Coronary artery (tissue), 2 donors: ENCODE data around the gene TRIM39.

Experiments
- DNase-seq: peaks from one replicate; pipeline ENCODE4 v3.0.0-alpha.2; 2017; ENCODE audit warnings: low spot score
- H3K27ac ChIP-seq, 2 donors: fragments of 200-600 bp; sonication (generic); one replicate each; pipeline ENCODE4 v1.5.1; 2016 to 2019
- H3K4me3 ChIP-seq: fragments of 200-600 bp; sonication (generic); 2 replicates; pipeline ENCODE4 v1.5.1; 2016; ENCODE audit warnings: mild to moderate bottlenecking, moderate library complexity
- TF ChIP-seq, protein P1 (sequence below): fragments of 200-600 bp; sonication (generic); IDR thresholded peaks from one replicate; pipeline ENCODE4 v1.5.1; 2019; ENCODE audit warnings: antibody characterized with exemption

TRIM39 gene

GRCh38 chr6:30319146-30319835, 7.4 kb upstream of the TRIM39 start:
- TF ChIP-seq, protein P1, sequence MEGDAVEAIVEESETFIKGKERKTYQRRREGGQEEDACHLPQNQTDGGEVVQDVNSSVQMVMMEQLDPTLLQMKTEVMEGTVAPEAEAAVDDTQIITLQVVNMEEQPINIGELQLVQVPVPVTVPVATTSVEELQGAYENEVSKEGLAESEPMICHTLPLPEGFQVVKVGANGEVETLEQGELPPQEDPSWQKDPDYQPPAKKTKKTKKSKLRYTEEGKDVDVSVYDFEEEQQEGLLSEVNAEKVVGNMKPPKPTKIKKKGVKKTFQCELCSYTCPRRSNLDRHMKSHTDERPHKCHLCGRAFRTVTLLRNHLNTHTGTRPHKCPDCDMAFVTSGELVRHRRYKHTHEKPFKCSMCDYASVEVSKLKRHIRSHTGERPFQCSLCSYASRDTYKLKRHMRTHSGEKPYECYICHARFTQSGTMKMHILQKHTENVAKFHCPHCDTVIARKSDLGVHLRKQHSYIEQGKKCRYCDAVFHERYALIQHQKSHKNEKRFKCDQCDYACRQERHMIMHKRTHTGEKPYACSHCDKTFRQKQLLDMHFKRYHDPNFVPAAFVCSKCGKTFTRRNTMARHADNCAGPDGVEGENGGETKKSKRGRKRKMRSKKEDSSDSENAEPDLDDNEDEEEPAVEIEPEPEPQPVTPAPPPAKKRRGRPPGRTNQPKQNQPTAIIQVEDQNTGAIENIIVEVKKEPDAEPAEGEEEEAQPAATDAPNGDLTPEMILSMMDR: no peak
- Histone ChIP-seq H3K4me3 (no peak overlapping the region), H3K27ac (no peak overlapping the region)
- no peak for DNase-seq

GRCh38 chr6:30321692-30322388, 4.9 kb upstream of the TRIM39 start:
- DNase-seq: no peak
- TF ChIP-seq, protein P1: no peak
- Histone ChIP-seq H3K27ac (no peak overlapping the region), H3K4me3 (no peak overlapping the region)

- H3K4me3 ChIP-seq: no peak overlapping the region
- no peak for DNase-seq
- TF ChIP-seq, protein P1: no peak
- no peak overlapping the region for H3K27ac ChIP-seq
These were observed 3.9 kb upstream of the TRIM39 start for GRCh38 chr6:30322527-30323501.

GRCh38 chr6:30323806-30324205, 2.9 kb upstream of the TRIM39 start:
- TF ChIP-seq, protein P1: no peak
- Histone ChIP-seq H3K27ac (no peak overlapping the region), H3K4me3 (no peak overlapping the region)
- no peak for DNase-seq

DNA sequence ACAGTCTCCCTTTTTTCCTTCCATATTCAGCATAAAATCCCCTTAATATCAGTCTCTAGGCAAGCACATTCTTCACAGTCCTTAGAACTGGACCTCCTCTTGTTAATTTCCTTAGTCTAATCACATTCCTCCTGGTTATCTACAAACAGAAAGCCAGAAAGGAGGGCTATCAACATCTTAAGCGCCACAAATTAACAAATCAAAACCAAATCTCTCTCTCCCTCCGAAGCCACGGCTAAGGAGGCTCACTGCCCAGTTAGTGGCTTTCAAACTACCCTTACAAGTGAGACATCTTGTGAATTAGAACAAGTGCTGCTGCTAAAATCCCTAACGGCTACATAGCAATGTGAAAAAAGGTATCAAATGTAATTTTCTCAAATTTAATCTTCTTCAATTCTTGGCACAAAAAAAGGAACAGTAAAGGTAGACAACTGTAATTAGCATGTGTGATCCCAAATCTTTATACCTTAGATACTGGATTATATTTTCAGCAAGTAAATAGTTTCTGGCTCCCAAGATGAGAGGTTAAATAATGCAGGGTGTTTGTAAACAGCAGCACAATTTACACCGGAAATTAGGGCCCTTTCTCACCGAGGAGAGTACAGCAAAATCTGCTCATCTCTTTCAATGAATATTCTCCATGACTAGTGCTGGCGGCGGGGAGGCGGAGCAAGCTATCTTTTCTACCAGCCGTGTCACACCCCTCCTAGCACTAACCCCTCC, 1.4 kb upstream of the TRIM39 start:
- TF ChIP-seq, protein P1: no peak
- peak overlapping the region; percentile 94 to 100 for H3K27ac ChIP-seq
- H3K4me3 ChIP-seq: peak overlapping the region; percentile 100
- DNase-seq: no peak

DNA sequence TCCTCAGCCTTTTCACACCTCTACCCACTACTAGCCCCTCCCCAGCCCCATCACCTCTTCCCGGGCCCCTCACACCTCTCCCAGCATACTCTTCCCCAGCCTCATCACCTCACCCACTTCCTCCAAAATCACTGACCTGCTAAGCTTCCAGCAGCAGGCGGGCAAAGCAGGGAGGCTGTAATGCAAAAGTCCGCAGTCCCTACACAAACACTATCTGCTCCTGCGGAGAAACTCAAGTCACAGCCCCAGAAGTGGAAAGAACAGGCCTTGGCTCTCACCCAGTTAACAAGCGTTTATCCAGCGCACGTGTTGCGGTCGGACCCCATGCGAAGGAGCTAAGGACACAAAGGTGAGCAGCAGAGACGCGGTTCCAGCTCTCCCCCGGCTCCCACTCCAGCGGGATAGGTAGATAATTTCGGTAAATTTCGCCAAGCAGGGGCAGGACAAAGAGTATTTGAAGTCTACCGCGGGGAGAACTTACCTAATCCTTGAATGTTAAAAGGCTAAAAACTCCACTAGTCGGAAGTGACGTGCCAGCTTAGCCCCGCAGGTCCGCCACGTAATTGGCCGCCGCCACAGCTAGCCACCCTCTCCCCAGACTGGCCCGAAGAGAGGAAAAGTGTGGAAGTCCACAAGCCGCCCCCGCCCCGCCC, 728 bp upstream of the TRIM39 start:
- TF ChIP-seq, protein P1: no peak
- Histone ChIP-seq H3K4me3 (peak overlapping the region; percentile 100), H3K27ac (peak overlapping the region; percentile 94 to 100)
- DNase-seq: peak; percentile 76
